ENCODE data around the gene WDR70. TPM values are rescaled to one million over a fixed set of nuclear protein-coding genes. Genes with fewer than 3 reads are reported as not detected.
"Not testable (repeated sequence)": the region's sequence is repeated elsewhere in the genome, so short reads cannot be mapped to it uniquely, and the experiment has no call there.

The WDR70 gene
- total RNA-seq, 2 donors from 2014 or later, result 22.7 to 35.8 TPM

DNA sequence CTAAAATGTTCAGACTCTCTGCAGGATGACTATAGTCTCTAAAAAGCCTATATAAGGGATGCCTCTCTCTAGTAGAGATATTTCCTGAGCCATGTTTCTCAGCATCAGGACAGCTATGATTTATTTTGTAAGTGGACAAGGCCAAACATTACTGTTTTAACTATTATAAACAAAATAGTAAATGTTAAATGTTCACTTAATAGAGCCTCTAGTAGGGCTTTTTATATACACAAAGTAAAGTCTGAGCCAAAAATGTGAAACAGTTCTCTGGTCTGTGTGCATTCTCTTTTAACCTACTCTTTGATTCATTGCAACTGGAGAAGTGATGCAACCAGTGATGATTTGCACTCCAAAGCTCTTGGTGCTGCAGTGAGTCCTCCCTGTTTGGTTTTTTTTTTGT, 240.2 kb downstream of the WDR70 start:
- H3K36me3 Mint-ChIP-seq, result peaks cover 19 to 27% of the 10 kb centered on the region in 2 donors
- ATAC-seq (no peak), DNase-seq (ENCODE audit: low spot score in 2 of 2) (no peak)
- peaks cover 0 to 3% of the 10 kb centered on the region in 2 donors for H3K9me3 Mint-ChIP-seq
- H3K27ac Mint-ChIP-seq, result no peak overlapping the region

DNA sequence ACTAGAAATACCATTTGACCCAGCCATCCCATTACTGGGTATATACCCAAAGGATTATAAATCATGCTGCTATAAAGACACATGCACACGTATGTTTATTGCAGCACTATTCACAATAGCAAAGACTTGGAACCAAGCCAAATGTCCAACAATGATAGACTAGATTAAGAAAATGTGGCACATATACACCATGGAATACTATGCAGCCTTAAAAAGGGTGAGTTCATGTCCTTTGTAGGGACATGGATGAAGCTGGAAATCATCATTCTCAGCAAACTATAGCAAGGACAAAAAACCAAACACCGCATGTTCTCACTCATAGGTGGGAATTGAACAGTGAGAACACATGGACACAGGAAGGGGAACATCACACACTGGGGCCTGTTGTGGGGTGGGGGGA, 243.2 kb downstream of the WDR70 start:
- Mint-ChIP-seq H3K36me3 (peaks cover 17 to 28% of the 10 kb centered on the region in 2 donors), H3K9me3 (peaks cover 7 to 11% of the 10 kb centered on the region in 2 donors)
- ATAC-seq; H3K27ac Mint-ChIP-seq; DNase-seq (ENCODE audit: low spot score in 2 of 2): not testable (repeated sequence)

GRCh38 chr5:37626266-37626665, 247.1 kb downstream of the WDR70 start:
- DNase-seq (ENCODE audit: low spot score in 2 of 2), result no peak
- Mint-ChIP-seq H3K9me3 (peaks cover 22 to 24% of the 10 kb centered on the region in 2 donors), H3K27ac (no peak overlapping the region), H3K36me3 (peaks cover 36 to 39% of the 10 kb centered on the region in 2 donors)
- ATAC-seq, result no peak

- Mint-ChIP-seq H3K9me3 (peaks cover 22 to 24% of the 10 kb centered on the region in 2 donors), H3K36me3 (peaks cover 36 to 39% of the 10 kb centered on the region in 2 donors), H3K27ac (no peak overlapping the region)
- no peak for ATAC-seq
- no peak for DNase-seq (ENCODE audit: low spot score in 2 of 2)
Measured at GRCh38 chr5:37628876-37629275, 249.8 kb downstream of the WDR70 start.

DNA sequence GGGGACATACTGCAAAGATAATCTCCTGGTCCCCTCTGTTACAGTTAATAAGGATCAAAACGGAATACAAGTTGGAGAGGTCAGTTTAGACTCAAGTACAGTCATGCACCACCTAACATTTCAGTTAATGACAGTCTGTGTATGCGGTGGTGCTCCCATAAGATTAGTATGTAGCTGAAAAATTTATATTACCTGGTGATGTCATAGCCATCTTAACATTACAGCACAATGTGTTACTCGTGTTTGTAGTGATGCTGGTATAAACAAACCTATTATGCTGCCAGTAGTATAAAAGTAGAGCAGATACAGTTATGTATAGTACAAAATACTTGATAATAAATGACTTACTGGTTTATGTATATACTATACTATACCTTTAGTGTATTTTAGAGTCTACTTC, 252.8 kb downstream of the WDR70 start:
- Mint-ChIP-seq H3K9me3 (peaks cover 15 to 19% of the 10 kb centered on the region in 2 donors), H3K27ac (peak overlapping the region in 1 of 2 donors; percentile 63), H3K36me3 (peaks cover 31% of the 10 kb centered on the region in 2 donors)
- DNase-seq (ENCODE audit: low spot score in 2 of 2), result no peak
- no peak for ATAC-seq

GRCh38 chr5:37637165-37637845, 258.2 kb downstream of the WDR70 start:
- H3K27ac Mint-ChIP-seq, result no peak overlapping the region
- no peak for ATAC-seq
- no peak for DNase-seq (ENCODE audit: low spot score in 2 of 2)
- H3K9me3 Mint-ChIP-seq, result peaks cover 0 to 9% of the 10 kb centered on the region in 2 donors
- H3K36me3 Mint-ChIP-seq, result no peaks in the 10 kb centered on the region

GRCh38 chr5:37638897-37639296, 259.8 kb downstream of the WDR70 start:
- no peak for ATAC-seq
- peaks cover 3 to 12% of the 10 kb centered on the region in 2 donors for H3K9me3 Mint-ChIP-seq
- DNase-seq (ENCODE audit: low spot score in 2 of 2), result no peak
- no peak overlapping the region for H3K27ac Mint-ChIP-seq
- peaks cover 0 to 10% of the 10 kb centered on the region in 2 donors for H3K36me3 Mint-ChIP-seq

DNA sequence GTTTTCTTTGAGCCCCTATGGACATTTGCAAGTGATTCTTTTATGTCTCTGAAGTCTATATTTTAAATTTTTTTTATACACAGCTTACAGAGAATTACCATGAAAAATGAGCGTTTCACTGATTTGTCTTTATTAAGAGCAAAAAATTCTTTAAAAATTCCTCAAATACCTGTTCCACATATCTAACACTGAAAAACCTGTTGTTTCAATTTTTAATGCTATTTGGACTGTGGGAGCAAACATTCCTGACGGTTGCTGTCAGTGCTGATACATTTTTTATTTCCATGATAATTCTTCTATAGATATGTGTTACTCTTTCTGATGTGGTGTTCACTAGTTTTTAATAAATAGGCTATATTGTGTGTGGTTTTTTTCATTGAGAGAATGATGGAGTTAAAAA, 261.0 kb downstream of the WDR70 start:
- DNase-seq (ENCODE audit: low spot score in 2 of 2) (no peak), ATAC-seq (no peak)
- Mint-ChIP-seq H3K27ac (no peak overlapping the region), H3K9me3 (peaks cover 12 to 24% of the 10 kb centered on the region in 2 donors), H3K36me3 (peaks cover 3 to 22% of the 10 kb centered on the region in 2 donors)

- H3K27ac Mint-ChIP-seq, result no peak overlapping the region
- DNase-seq (ENCODE audit: low spot score in 2 of 2), result no peak
- H3K36me3 Mint-ChIP-seq, result peaks cover 12 to 36% of the 10 kb centered on the region in 2 donors
- no peak for ATAC-seq
- H3K9me3 Mint-ChIP-seq, result peaks cover 20 to 28% of the 10 kb centered on the region in 2 donors
Measured at GRCh38 chr5:37641933-37642332, 262.8 kb downstream of the WDR70 start.

DNA sequence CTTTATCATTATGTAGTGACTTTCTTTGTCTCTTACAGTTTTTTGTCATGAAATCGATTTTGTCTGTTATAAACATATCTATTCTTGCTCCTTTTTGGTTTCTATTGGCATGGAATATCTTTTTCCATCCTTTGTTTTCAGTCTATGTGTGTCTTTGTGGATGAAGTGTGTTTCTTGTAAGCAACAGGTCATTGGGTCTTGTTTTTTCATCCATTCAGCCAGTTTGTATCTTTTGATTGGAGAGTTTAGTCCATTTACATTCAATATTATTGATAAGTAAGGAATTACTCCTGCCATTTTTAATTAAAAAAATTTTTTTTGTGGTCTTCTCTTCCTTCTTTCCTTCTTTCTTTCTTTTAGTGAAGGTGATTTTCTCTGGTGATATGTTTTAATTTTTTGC, 266.6 kb downstream of the WDR70 start:
- peaks cover 27 to 59% of the 10 kb centered on the region in 2 donors for H3K36me3 Mint-ChIP-seq
- no peak for ATAC-seq
- H3K9me3 Mint-ChIP-seq, result peaks cover 31 to 39% of the 10 kb centered on the region in 2 donors
- no peak for DNase-seq (ENCODE audit: low spot score in 2 of 2)
- H3K27ac Mint-ChIP-seq, result no peak overlapping the region

- not testable (repeated sequence) for H3K27ac Mint-ChIP-seq; DNase-seq (ENCODE audit: low spot score in 2 of 2); ATAC-seq
- peaks cover 57 to 60% of the 10 kb centered on the region in 2 donors for H3K36me3 Mint-ChIP-seq
- H3K9me3 Mint-ChIP-seq, result peaks cover 26 to 34% of the 10 kb centered on the region in 2 donors
Measured at GRCh38 chr5:37654566-37654965, 275.4 kb downstream of the WDR70 start.

DNA sequence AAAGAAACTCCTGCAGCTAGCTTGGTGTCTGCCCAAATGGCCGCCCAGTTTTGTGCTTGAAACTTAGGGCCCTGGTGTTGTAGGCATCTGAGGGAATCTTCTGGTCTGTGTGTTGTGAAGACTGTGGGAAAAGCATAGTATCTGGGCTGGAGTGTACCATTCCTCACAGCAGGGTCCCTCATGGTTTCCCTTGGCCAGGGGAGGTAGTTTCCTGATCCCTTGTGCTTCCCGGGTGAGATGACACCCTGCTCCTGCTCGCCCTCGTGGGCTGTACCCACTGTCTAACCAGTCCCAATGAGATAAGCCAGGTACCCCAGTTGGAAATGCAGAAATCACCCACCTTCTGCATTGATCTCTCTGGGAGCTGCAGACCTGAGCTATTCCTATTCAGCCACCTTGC, 277.9 kb downstream of the WDR70 start:
- H3K27ac Mint-ChIP-seq, result no peak overlapping the region
- DNase-seq (ENCODE audit: low spot score in 2 of 2) (no peak), ATAC-seq (no peak)
- peaks cover 41 to 43% of the 10 kb centered on the region in 2 donors for H3K36me3 Mint-ChIP-seq
- peaks cover 17 to 26% of the 10 kb centered on the region in 2 donors for H3K9me3 Mint-ChIP-seq

DNA sequence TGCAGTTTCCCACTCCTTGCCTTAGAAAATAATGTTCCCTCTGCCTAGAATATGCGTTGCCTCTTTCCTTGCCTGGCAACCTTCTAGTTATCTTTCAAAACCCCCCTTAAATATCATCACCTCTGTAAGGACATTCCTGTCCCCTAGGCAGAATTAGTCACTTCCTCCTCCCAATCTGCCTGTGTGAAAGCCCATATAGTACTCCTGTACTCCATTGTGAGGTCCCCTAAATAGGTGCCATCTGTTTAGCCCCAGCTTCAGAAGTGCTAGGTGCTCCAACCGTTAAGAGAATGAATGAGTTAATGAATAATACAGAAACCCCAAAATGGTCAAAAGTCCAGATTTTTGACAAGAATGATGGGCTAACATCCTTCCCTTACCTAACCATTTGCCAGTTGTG, 279.3 kb downstream of the WDR70 start:
- ATAC-seq (no peak), DNase-seq (ENCODE audit: low spot score in 2 of 2) (no peak)
- Mint-ChIP-seq H3K9me3 (peaks cover 15 to 21% of the 10 kb centered on the region in 2 donors), H3K27ac (no peak overlapping the region), H3K36me3 (peaks cover 27 to 29% of the 10 kb centered on the region in 2 donors)

- DNase-seq (ENCODE audit: low spot score in 2 of 2) (no peak), ATAC-seq (no peak)
- no peak overlapping the region for H3K27ac Mint-ChIP-seq
- peaks cover 0 to 11% of the 10 kb centered on the region in 2 donors for H3K9me3 Mint-ChIP-seq
- H3K36me3 Mint-ChIP-seq, result peaks cover 10 to 17% of the 10 kb centered on the region in 2 donors
Measured at GRCh38 chr5:37660319-37660718, 281.2 kb downstream of the WDR70 start.

GRCh38 chr5:37661227-37661920, 282.3 kb downstream of the WDR70 start:
- DNase-seq (ENCODE audit: low spot score in 2 of 2) (no peak), ATAC-seq (no peak)
- Mint-ChIP-seq H3K27ac (no peak overlapping the region), H3K9me3 (peaks cover 0 to 6% of the 10 kb centered on the region in 2 donors), H3K36me3 (peaks cover 0 to 7% of the 10 kb centered on the region in 2 donors)

GRCh38 chr5:37661951-37662350, 282.8 kb downstream of the WDR70 start:
- peaks cover 0 to 7% of the 10 kb centered on the region in 2 donors for H3K36me3 Mint-ChIP-seq

DNA sequence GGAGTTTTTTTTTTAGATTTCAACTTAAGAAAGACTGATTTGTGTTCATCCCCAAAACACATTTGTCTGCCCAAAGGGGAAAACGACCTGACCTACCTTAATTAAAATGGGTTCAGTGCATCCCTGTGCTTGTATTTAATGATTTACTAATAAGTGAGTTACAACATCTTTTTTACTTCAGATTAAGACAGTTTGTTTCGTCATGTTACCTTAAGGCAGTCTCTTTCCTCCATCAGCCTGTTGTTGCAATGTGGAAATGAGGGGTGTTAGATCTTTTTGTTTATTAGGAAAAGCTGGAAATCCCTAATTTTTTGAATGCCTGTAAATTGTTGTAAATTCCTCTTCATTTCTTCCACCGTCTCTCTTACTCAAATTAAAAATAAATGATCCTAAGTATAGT, 283.2 kb downstream of the WDR70 start:
- ATAC-seq, result no peak
- Mint-ChIP-seq H3K9me3 (peaks cover 0 to 6% of the 10 kb centered on the region in 2 donors), H3K27ac (no peak overlapping the region)

More at GRCh38 chr5:37661951-37662350, 282.8 kb downstream of the WDR70 start:
- DNase-seq (ENCODE audit: low spot score in 2 of 2) (no peak), ATAC-seq (no peak)
- Mint-ChIP-seq H3K9me3 (peaks cover 0 to 6% of the 10 kb centered on the region in 2 donors), H3K27ac (no peak overlapping the region)

More for the DNA sequence above, 283.2 kb downstream of the WDR70 start:
- H3K36me3 Mint-ChIP-seq, result peaks cover 0 to 7% of the 10 kb centered on the region in 2 donors
- DNase-seq (ENCODE audit: low spot score in 2 of 2), result no peak
